Testis (tissue), 2 donors: ENCODE measurements around the gene MEMO1.

Source experiments
- CTCF ChIP-seq, 3 experiments: fragments of 450-650 bp in 2 of 3; fragments of 200-600 bp in 1 of 3; sonication (generic) in 1 of 3; IDR thresholded peaks; one replicate each; pipeline ENCODE4 v1.5.1; 2016 to 2019; ENCODE audit warnings: antibody characterized with exemption in 3 of 3, mild to moderate bottlenecking in 2 of 3, moderate library complexity in 1 of 3
- POLR2A ChIP-seq: fragments of 450-650 bp; IDR thresholded peaks from one replicate; pipeline ENCODE4 v1.6.1; 2017; ENCODE audit warnings: antibody characterized with exemption, mild to moderate bottlenecking, moderate library complexity

GRCh38 chr2:31901900-31902299, 108.9 kb downstream of the MEMO1 start:
- TF ChIP-seq CTCF (IDR thresholded peaks at IDR 0.05) (no peak), POLR2A (no peak)
